ENCODE data around the gene HMGB3. TPM values are rescaled to one million over a fixed set of nuclear protein-coding genes. Genes with fewer than 3 reads are reported as not detected.

The HMGB3 gene
- total RNA-seq, 1 donor = 14.7 TPM

DNA sequence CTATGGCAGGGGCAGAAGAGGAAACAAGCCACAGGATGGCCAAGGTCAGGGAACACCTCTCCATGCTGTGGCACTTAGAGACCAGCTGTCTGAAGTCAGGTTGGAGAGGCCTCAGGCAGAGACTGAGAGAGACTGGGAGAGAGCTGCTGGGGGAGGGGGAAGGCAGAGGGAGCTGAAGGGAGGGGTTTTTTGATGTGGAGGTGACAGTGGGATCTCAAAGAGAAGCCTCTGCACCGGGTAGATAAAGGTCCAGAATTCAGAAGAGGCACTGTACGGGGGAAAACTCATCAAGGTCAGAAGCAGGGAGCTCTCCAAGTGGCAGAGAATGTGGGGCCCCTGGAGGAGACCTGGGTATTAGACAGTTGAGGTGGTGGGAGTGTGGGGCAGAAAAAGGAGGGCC lies 41.6 kb upstream of the HMGB3 start:
- TF ChIP-seq CTCF (IDR thresholded peaks at IDR 0.05; ENCODE audit: insufficient read depth, low read depth, low read length) = no peak

DNA sequence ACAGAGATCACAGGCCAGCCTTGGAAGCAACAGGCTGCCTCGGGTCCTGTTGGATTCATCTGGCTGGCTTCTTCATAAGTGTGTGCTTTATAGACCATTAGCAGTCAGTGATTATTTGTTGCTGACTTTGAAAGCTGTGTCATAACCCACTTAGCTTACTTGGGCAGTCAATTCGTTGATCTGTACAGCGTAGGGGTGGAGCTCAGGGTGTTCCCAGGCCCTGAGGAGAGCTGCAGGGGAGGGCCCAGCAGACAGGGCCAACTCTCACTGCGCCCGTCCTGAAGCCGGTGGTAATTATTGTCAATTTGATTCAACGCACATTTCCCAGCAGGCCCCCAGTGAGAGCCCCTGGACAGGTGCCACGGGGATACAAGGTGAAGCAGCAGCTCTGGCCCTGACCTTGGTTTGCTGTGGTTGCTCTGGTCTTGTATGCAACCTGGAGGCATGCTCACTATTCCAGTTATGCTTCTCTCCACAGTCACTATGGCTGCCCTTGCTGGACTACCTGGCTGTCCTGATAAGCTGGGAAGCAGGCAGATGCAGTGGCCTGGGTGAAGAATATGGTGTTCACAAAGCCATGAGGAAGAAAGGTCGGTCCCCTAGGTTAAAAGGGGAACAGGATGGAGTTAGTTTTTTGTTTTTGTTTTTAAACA lies 40.1 kb upstream of the HMGB3 start:
- no peak for DNase-seq (ENCODE audit: low read depth)
- no peak for TF ChIP-seq CTCF (IDR thresholded peaks at IDR 0.05; ENCODE audit: insufficient read depth, low read depth, low read length)
- H3K4me3 ChIP-seq (ENCODE audit: low read depth, low read length) = no peak overlapping the region

More for the DNA sequence above, 41.6 kb upstream of the HMGB3 start:
- no peak overlapping the region for H3K4me3 ChIP-seq (ENCODE audit: low read depth, low read length)
- DNase-seq (ENCODE audit: low read depth) = no peak

DNA sequence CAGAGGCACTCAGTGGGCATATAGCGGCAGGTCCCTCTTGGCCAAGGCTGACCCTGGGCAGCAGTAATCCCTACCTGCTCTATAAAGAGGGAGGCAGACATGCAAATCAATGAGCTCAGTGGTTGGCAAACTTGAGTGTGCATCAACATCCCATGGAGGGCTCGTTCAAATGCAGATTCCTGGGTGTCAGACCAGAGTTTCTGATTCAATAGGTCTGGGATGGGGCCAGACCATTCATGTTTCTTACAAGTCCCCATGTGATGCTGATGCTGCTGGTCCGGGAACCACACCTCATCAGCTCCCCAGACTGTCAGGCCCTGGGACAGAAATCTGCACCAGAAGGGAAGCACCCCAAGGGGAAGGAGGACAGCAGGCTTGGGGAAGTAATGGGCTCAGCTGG lies 38.9 kb upstream of the HMGB3 start:
- DNase-seq (ENCODE audit: low read depth) = no peak
- no peak for TF ChIP-seq CTCF (IDR thresholded peaks at IDR 0.05; ENCODE audit: insufficient read depth, low read depth, low read length)
- no peak overlapping the region for H3K4me3 ChIP-seq (ENCODE audit: low read depth, low read length)

GRCh38 chrX:150954951-150955350 lies 28.2 kb upstream of the HMGB3 start:
- TF ChIP-seq CTCF (IDR thresholded peaks at IDR 0.05; ENCODE audit: insufficient read depth, low read depth, low read length) = no peak
- no peak for DNase-seq (ENCODE audit: low read depth)
- no peak overlapping the region for H3K4me3 ChIP-seq (ENCODE audit: low read depth, low read length)

DNA sequence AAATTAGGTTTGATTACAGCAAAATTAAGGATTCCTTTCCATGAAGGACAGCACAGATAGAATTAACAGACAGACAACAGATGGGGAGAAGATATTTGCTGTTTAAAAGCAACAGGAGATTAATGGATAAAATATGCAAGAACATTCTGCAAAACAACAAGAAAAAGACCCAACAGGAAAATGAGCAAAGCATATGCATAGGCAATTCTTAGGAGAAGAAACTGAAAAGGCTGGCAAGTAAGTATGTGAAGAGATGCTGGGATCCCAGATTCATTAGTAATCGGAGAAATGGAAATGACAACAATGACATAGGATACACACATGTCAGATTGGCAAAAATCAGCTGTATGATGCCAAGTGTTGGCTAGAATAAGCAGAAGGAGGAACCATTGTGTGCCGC lies 27.5 kb upstream of the HMGB3 start:
- no peak overlapping the region for H3K4me3 ChIP-seq (ENCODE audit: low read depth, low read length)
- no peak for DNase-seq (ENCODE audit: low read depth)
- no peak for TF ChIP-seq CTCF (IDR thresholded peaks at IDR 0.05; ENCODE audit: insufficient read depth, low read depth, low read length)

DNA sequence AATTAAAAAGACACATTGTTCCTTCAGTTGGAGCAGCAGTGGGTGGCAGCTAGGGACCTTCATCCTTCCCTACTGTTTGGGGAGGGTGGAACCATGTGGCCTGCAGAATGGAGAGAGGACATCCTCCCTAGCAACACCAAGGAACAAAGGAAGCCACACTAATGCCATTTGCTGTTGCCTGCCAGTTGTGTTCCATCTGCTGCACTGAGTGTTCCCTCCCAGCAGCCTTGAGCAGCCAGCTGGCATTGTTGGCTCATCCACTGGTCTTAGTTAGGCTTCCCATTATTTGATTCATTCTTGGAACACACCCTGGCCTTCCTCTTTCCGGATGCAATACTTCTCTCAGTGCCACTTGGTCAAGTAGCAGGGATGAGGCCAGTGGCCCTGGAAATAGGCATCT lies 25.0 kb upstream of the HMGB3 start:
- DNase-seq (ENCODE audit: low read depth) = no peak
- no peak overlapping the region for H3K4me3 ChIP-seq (ENCODE audit: low read depth, low read length)
- TF ChIP-seq CTCF (IDR thresholded peaks at IDR 0.05; ENCODE audit: insufficient read depth, low read depth, low read length) = no peak

GRCh38 chrX:150959557-150959956 lies 23.6 kb upstream of the HMGB3 start:
- no peak overlapping the region for H3K4me3 ChIP-seq (ENCODE audit: low read depth, low read length)
- DNase-seq (ENCODE audit: low read depth) = no peak
- TF ChIP-seq CTCF (IDR thresholded peaks at IDR 0.05; ENCODE audit: insufficient read depth, low read depth, low read length) = no peak
